HTR-8/SVneo (cell line): ENCODE measurements around the gene PPM1G.
"Not testable (repeated sequence)": the region's sequence is repeated elsewhere in the genome, so short reads cannot be mapped to it uniquely, and the experiment has no call there.

Experiments used
- DNase-seq: peaks from one replicate; pipeline ENCODE4 v3.0.0; 2011; ENCODE audit warnings: low spot score, mixed read lengths; ENCODE audit not compliant: insufficient read length
- FAIRE-seq: peaks from 2 replicates; lab custom pipeline; 2011; peaks lifted over from hg19 to GRCh38; lab: Jason Lieb, UNC

The PPM1G gene

GRCh38 chr2:27409321-27410073 is at the start of gene PPM1G:
TSS of gene PPM1G (minus strand) at chr2:27409591. CDS start at chr2:27409422, 169 bp downstream.
- peak; percentile 90 for FAIRE-seq

GRCh38 chr2:27453968-27454367 is 44.6 kb upstream of the PPM1G start:
- DNase-seq (no peak), FAIRE-seq (no peak)

More at GRCh38 chr2:27409321-27410073, at the start of gene PPM1G:
- peak; percentile 93 for DNase-seq

- no peak for DNase-seq
- FAIRE-seq, result no peak
Observed at GRCh38 chr2:27451095-27451494, 41.7 kb upstream of the PPM1G start.

GRCh38 chr2:27448381-27448780 is 39.0 kb upstream of the PPM1G start:
- FAIRE-seq (no peak), DNase-seq (no peak)

GRCh38 chr2:27446057-27446456 is 36.7 kb upstream of the PPM1G start:
- DNase-seq (no peak), FAIRE-seq (no peak)

- DNase-seq (no peak), FAIRE-seq (no peak)
Observed at GRCh38 chr2:27445615-27446014, 36.2 kb upstream of the PPM1G start.

GRCh38 chr2:27445155-27445554 is 35.8 kb upstream of the PPM1G start:
- DNase-seq (no peak), FAIRE-seq (no peak)

- DNase-seq (no peak), FAIRE-seq (no peak)
Observed at GRCh38 chr2:27442920-27443282, 33.5 kb upstream of the PPM1G start.

GRCh38 chr2:27441958-27442919 is 32.8 kb upstream of the PPM1G start, which contains the start of gene KRTCAP3:
TSS of gene KRTCAP3 (plus strand) at chr2:27442381. CDS start at chr2:27442413, 32 bp downstream.
- DNase-seq (no peak), FAIRE-seq (no peak)

GRCh38 chr2:27441226-27441926 is 32.0 kb upstream of the PPM1G start:
- FAIRE-seq (no peak), DNase-seq (no peak)

GRCh38 chr2:27435628-27436027 is 26.2 kb upstream of the PPM1G start:
- FAIRE-seq (no peak), DNase-seq (no peak)

- no peak for DNase-seq
- FAIRE-seq, result no peak
Observed at GRCh38 chr2:27431395-27431794, 22.0 kb upstream of the PPM1G start.

- peak; percentile 72 for FAIRE-seq
- peak; percentile 91 for DNase-seq
Observed at GRCh38 chr2:27428978-27429541, 19.7 kb upstream of the PPM1G start.

- DNase-seq (peak; percentile 96), FAIRE-seq (peak; percentile 90)
Observed at GRCh38 chr2:27428213-27428977, 19.0 kb upstream of the PPM1G start, which contains the start of gene NRBP1. TSS of gene NRBP1 (plus strand) at chr2:27428631. CDS start at chr2:27433274, 4,643 bp downstream.

GRCh38 chr2:27427863-27428212 is 18.4 kb upstream of the PPM1G start:
- no peak for DNase-seq
- no peak for FAIRE-seq

GRCh38 chr2:27425039-27425438 is 15.6 kb upstream of the PPM1G start:
- not testable (repeated sequence) for DNase-seq, FAIRE-seq

- FAIRE-seq (no peak), DNase-seq (no peak)
Observed at GRCh38 chr2:27422958-27423357, 13.6 kb upstream of the PPM1G start.

GRCh38 chr2:27421660-27422250 is 12.4 kb upstream of the PPM1G start:
- DNase-seq (no peak), FAIRE-seq (no peak)

GRCh38 chr2:27420996-27421395 is 11.6 kb upstream of the PPM1G start:
- DNase-seq (no peak), FAIRE-seq (no peak)
